Lower lobe of right lung (tissue), 2 donors: Measurements from ENCODE around the gene ARL8A. TPM values are rescaled to one million over a fixed set of nuclear protein-coding genes. Genes with fewer than 3 reads are reported as not detected.
"Not testable (repeated sequence)": the region's sequence is repeated elsewhere in the genome, so short reads cannot be mapped to it uniquely, and the experiment has no call there.

Experiments used
- ATAC-seq, 2 donors: fragments of 200-7000 bp; cut with Tn5 transposase; one replicate each; pipeline ENCODE4 v1.9.1; 2020 to 2022; ENCODE audit warnings: mild to moderate bottlenecking in 2 of 2, moderate library complexity in 2 of 2
- DNase-seq: peaks from one replicate; pipeline ENCODE4 v3.0.0-alpha.2; 2020
- H3K27ac ChIP-seq: fragments of 200-600 bp; one replicate; pipeline ENCODE4 v1.8.0; 2022
- H3K27me3 ChIP-seq: fragments of 200-600 bp; one replicate; pipeline ENCODE4 v1.8.0; 2022; ENCODE audit warnings: low read depth
- H3K36me3 ChIP-seq: fragments of 200-600 bp; one replicate; pipeline ENCODE4 v1.8.0; 2022; ENCODE audit warnings: mild to moderate bottlenecking
- H3K4me1 ChIP-seq: fragments of 200-600 bp; one replicate; pipeline ENCODE4 v1.8.0; 2022
- H3K4me3 ChIP-seq: fragments of 200-600 bp; one replicate; pipeline ENCODE4 v1.8.0; 2022; ENCODE audit warnings: mild to moderate bottlenecking
- H3K9me3 ChIP-seq: fragments of 200-600 bp; one replicate; pipeline ENCODE4 v1.8.0; 2022
- intact Hi-C: fragments of 100-400 bp; cut with DNase I; formaldehyde crosslinking; loops from one replicate; pipeline ENCODE4 v1.11.0; 2022
- long read RNA-seq: library from polyadenylated mRNA; unstranded; transcript quantifications from one replicate; pipeline ENCODE4 v2.0.0, GENCODE V29; 2021
- total RNA-seq: library from RNA; stranded (reverse); fragmentation: NEBNext Ultra II Directional; extraction: Animal tissue kit (Norgen Biotek cat#: 25700); gene quantifications from one replicate; pipeline ENCODE4 v1.2.1, GENCODE V29; 2021
- TF ChIP-seq, protein P1 (sequence below): fragments of 200-600 bp; IDR thresholded peaks from one replicate; pipeline ENCODE4 v1.8.0; 2022; ENCODE audit warnings: antibody characterized with exemption, mild to moderate bottlenecking
- donor health status: DM: no; HTN: yes; CAD: no; lungs with severe emphysema.

ARL8A gene
- total RNA-seq, result 98.0 TPM
- long read RNA-seq, transcript ARL8A-201 (7 exons, 1,793 nt), result major isoform, 88 of 104 reads
- long read RNA-seq, partial matches to known transcripts, result 2 of 104 reads
- long read RNA-seq, other reads (novel, unspliced or antisense), result 12 of 104 reads

DNA sequence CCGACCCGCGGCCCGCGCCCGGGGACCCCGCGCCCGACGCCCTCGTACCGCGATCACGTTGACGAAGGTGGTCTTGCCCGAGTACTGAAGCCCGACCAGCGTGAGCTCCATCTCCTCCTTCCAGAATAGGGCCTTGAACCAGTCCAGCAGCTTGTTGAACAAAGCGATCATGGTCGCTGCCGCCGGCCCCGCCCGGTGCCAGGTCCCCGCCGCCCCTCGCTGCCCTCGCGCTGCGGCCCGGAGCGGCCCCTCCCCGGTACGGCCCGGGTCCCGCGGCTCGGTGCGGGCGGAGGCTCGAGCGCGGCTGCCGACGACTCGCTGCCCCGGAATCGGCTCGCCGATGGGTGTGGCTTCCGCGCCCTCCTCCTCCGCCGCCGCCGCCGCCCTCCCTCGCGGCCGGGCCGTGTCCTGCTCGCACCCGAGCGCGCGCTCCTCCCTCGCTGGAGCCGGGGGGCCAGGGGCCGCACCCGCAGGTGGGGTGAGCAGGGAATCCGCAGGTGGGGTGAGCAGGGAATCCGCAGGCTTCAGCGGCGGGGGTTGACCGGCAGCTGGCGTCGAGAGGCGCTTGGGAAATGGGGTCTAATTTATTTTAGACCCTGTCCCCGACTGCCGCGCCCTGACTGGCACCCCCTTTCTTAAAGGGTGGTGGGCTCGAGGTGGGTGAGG is at the start of gene ARL8A:
TSS of gene ARL8A (minus strand) at position 336 of the 666 bp plus-strand sequence. CDS start at position 171, 165 bp downstream.
- H3K36me3 ChIP-seq, result peaks cover 3% of the 10 kb centered on the region
- intact Hi-C loops, result no loop called here
- H3K27ac ChIP-seq, result peak within 1 kb of the TSS; percentile 94
- ATAC-seq (peak; percentile 76 to 89), DNase-seq (peak; percentile 84)
- H3K4me1 ChIP-seq, result peaks cover 38% of the 10 kb centered on the region
- TF ChIP-seq, protein P1, sequence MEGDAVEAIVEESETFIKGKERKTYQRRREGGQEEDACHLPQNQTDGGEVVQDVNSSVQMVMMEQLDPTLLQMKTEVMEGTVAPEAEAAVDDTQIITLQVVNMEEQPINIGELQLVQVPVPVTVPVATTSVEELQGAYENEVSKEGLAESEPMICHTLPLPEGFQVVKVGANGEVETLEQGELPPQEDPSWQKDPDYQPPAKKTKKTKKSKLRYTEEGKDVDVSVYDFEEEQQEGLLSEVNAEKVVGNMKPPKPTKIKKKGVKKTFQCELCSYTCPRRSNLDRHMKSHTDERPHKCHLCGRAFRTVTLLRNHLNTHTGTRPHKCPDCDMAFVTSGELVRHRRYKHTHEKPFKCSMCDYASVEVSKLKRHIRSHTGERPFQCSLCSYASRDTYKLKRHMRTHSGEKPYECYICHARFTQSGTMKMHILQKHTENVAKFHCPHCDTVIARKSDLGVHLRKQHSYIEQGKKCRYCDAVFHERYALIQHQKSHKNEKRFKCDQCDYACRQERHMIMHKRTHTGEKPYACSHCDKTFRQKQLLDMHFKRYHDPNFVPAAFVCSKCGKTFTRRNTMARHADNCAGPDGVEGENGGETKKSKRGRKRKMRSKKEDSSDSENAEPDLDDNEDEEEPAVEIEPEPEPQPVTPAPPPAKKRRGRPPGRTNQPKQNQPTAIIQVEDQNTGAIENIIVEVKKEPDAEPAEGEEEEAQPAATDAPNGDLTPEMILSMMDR, result no peak
- H3K4me3 ChIP-seq, result peak within 1 kb of the TSS; percentile 92
- no peaks in the 10 kb centered on the region for H3K27me3 ChIP-seq
- no peaks in the 10 kb centered on the region for H3K9me3 ChIP-seq

DNA sequence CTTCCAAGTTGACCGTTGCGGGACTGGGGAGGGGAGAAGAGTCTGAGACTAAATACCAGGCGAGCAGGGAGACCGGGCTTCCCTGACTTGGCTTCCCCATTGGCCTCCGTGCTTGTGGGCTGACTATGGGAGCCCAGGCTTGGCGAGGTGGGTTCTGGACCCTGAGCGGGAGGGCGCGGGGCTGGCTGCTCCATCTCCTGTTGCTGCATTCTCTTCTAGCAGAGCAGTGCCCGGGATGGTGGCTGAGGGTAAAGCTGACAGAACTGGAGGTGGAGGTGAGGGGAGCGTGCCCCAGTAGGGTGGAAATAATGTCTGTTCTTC is 49.8 kb upstream of the ARL8A start:
- Histone ChIP-seq H3K27ac (no peak overlapping the region), H3K4me3 (no peak overlapping the region), H3K4me1 (peaks cover 6% of the 10 kb centered on the region), H3K9me3 (no peaks in the 10 kb centered on the region), H3K27me3 (peaks cover 19% of the 10 kb centered on the region), H3K36me3 (no peaks in the 10 kb centered on the region)
- DNase-seq (peak; percentile 37), ATAC-seq (no peak)
- TF ChIP-seq, protein P1, result no peak
- intact Hi-C loops, result loop anchor here (10.0 kb wide), 1 partner anchor 121 kb away; no protein-coding TSS in a partner anchor

DNA sequence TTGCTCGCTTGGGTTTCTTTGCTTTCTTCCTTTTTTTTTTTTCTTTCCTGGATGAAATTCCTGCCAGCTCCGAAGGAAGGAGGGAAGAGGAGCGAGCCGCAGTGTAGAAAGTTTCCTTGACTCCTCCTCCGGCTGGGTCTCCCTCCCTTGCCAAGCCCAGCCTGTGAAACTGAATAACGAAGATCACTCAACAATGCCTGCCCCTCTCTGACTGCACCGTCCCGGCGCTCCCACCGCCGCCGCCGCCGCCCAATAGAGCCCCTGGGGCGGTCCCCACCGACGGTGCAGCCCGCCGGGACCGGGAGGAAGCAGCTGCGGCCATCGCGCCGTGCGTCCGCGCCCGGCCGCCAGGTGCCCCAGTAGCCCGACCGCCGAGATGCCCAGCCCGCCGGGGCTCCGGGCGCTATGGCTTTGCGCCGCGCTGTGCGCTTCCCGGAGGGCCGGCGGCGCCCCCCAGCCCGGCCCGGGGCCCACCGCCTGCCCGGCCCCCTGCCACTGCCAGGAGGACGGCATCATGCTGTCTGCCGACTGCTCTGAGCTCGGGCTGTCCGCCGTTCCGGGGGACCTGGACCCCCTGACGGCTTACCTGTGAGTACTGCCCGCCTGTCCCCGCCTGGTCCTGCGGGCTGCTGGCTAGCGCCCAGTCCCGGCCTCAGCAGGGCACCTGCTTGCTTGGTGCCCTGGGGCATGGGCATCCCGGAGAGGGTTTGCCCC is 49.2 kb upstream of the ARL8A start, which contains the start of gene LGR6:
TSS of gene LGR6 (plus strand) at position 186 of the 714 bp plus-strand sequence. CDS start at position 377, 191 bp downstream.
- no peak within 1 kb of the TSS for H3K27ac ChIP-seq
- intact Hi-C loops, result loop anchor here (10.0 kb wide), 1 partner anchor 121 kb away; no protein-coding TSS in a partner anchor
- DNase-seq, result no peak
- no peaks in the 10 kb centered on the region for H3K9me3 ChIP-seq
- no peaks in the 10 kb centered on the region for H3K36me3 ChIP-seq
- peaks cover 19% of the 10 kb centered on the region for H3K27me3 ChIP-seq
- ATAC-seq, result peak; percentile 4 to 44
- TF ChIP-seq, protein P1, result no peak
- H3K4me3 ChIP-seq, result peak within 1 kb of the TSS; percentile 23
- peaks cover 6% of the 10 kb centered on the region for H3K4me1 ChIP-seq

DNA sequence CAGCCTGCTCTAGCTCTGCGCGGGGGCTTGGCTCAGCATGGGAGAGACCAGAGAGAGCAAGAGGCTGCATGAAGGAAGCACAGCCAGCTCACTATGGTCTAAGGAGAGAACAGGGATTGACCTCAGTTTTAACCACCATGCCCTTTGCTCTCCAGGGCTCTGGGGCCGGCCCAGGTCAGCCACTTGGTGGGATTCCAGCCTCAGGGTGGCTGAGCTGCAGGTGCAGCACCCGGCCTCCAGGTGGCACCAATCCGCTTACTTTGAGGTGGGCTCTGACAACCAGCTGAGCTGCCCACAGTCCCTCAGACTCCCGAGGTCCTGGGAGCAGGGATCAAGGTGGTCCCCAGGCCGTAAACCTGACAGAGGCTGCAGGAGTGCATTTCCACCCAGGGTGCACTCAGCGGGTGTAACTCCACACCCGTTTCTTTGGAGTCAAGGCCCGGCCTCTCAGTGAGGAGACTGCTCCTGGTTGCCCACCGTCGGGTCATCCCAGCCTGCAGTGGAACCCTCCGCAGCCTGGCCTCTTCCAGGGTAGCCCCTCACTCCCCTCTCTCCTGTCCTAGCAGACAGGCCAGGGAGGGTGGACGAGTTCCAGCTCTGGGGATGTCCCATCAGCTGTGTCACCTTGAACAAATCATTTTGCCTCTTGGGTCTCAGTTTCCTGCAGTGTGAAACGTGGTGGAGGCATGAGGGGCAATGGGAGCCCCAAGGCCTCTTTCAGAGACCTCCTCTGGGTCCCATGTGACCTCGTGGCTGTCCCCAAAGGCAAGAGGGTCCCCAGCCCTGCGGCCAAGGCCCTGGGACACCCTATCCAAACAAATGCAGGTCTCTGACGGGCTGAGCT is 48.5 kb upstream of the ARL8A start:
- H3K4me3 ChIP-seq, result peak overlapping the region; percentile 23
- no peaks in the 10 kb centered on the region for H3K9me3 ChIP-seq
- peak; percentile 74 for DNase-seq
- intact Hi-C loops, result loop anchor here (10.0 kb wide), 1 partner anchor 122 kb away; no protein-coding TSS in a partner anchor
- TF ChIP-seq, protein P1, result peak; percentile 91
- no peak overlapping the region for H3K27ac ChIP-seq
- peaks cover 6% of the 10 kb centered on the region for H3K4me1 ChIP-seq
- H3K27me3 ChIP-seq, result peaks cover 19% of the 10 kb centered on the region
- no peaks in the 10 kb centered on the region for H3K36me3 ChIP-seq
- ATAC-seq, result peak; percentile 69 to 72

DNA sequence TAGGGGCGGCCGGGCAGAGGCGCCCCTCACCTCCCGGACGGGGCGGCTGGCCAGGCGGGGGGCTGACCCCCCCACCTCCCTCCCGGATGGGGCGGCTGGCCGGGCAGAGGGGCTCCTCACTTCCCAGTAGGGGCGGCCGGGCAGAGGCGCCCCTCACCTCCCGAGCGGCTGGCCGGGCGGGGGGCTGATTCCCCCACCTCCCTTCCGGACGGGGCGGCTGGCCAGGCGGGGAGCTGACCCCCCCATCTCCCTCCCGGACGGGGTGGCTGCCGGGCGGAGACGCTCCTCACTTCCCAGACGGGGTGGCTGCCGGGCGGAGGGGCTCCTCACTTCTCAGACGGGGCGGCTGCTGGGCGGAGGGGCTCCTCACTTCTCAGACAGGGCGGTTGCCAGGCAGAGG is 46.9 kb upstream of the ARL8A start:
- not testable (repeated sequence) for H3K9me3 ChIP-seq, H3K4me3 ChIP-seq, DNase-seq, H3K36me3 ChIP-seq, H3K4me1 ChIP-seq, ATAC-seq, H3K27ac ChIP-seq
- intact Hi-C loops, result loop anchor here (10.0 kb wide), 1 partner anchor 123 kb away; no protein-coding TSS in a partner anchor
- H3K27me3 ChIP-seq, result peaks cover 19% of the 10 kb centered on the region
